ENCODE data around the gene CALD1.

CALD1 gene

DNA sequence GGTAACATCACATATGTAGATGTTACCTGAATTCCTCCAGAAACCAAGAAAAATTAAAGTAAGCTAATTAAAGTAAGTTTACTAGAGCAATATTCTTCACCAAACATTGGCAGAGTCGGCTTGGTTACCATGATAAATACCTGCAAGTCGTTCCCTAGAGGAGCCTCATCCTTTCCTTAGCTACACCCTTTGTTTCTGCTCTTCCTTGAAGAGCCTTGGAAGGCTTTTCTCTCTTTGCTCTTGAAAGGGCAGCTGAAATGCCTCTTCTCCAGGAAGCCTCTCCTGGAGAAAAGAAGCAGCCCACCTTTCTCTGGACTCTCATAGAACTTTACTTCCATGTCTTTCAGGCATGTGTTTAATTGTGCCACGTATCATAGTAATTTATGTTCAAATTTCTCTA, 34.9 kb upstream of the CALD1 start (continued):
- no peak for TF ChIP-seq POU6F1 (CRISPR knock-in tag; IDR thresholded peaks at IDR 0.05; ENCODE audit: borderline replicate concordance, low read depth)
- TF ChIP-seq ZNF70 (CRISPR knock-in tag; IDR thresholded peaks at IDR 0.05): no peak
- TF ChIP-seq BACH2 (CRISPR knock-in tag; IDR thresholded peaks at IDR 0.05; ENCODE audit: borderline replicate concordance): no peak

DNA sequence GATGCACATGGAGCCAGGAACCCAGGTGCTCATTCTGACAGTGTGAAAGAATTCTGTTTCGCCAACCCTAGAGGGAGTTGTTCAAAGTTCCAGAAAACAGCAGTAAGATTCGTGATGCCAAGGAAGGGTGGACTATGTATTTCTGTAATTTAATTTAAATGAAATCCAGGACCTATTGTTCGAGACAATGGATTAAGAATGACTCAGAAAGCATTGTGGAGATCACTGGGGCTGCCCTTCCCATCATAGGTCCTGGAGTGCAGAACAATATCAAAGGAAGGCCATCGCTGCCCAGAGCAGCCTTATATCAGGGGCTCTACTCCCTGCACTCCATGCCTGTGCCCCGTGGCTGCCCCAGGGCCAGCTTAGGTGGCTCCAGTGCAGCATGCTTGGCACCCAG, 32.1 kb upstream of the CALD1 start:
- ATAC-seq: no peak
- no peak for TF ChIP-seq PPARA (CRISPR knock-in tag; IDR thresholded peaks at IDR 0.05; ENCODE audit: borderline replicate concordance)
- no peak for TF ChIP-seq ZNF8 (CRISPR knock-in tag; IDR thresholded peaks at IDR 0.05)
- TF ChIP-seq, protein P1, sequence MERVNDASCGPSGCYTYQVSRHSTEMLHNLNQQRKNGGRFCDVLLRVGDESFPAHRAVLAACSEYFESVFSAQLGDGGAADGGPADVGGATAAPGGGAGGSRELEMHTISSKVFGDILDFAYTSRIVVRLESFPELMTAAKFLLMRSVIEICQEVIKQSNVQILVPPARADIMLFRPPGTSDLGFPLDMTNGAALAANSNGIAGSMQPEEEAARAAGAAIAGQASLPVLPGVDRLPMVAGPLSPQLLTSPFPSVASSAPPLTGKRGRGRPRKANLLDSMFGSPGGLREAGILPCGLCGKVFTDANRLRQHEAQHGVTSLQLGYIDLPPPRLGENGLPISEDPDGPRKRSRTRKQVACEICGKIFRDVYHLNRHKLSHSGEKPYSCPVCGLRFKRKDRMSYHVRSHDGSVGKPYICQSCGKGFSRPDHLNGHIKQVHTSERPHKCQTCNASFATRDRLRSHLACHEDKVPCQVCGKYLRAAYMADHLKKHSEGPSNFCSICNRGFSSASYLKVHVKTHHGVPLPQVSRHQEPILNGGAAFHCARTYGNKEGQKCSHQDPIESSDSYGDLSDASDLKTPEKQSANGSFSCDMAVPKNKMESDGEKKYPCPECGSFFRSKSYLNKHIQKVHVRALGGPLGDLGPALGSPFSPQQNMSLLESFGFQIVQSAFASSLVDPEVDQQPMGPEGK (CRISPR knock-in tag; IDR thresholded peaks at IDR 0.05; ENCODE audit: borderline replicate concordance): no peak
- TF ChIP-seq POU6F1 (CRISPR knock-in tag; IDR thresholded peaks at IDR 0.05; ENCODE audit: borderline replicate concordance, low read depth): no peak
- TF ChIP-seq BACH2 (CRISPR knock-in tag; IDR thresholded peaks at IDR 0.05; ENCODE audit: borderline replicate concordance): no peak
- no peak for TF ChIP-seq SNAI2 (CRISPR knock-in tag; IDR thresholded peaks at IDR 0.05)
- no peak for TF ChIP-seq ZFP30 (CRISPR knock-in tag; IDR thresholded peaks at IDR 0.05)
- no peak for TF ChIP-seq GLIS3 (CRISPR knock-in tag; IDR thresholded peaks at IDR 0.05)
- no peak for TF ChIP-seq ZNF565 (CRISPR knock-in tag; conservative IDR thresholded peaks at IDR 0.05; ENCODE audit: low read depth)
- no peak for TF ChIP-seq RARB (CRISPR knock-in tag; IDR thresholded peaks at IDR 0.05)
- TF ChIP-seq ESRRG (CRISPR knock-in tag; IDR thresholded peaks at IDR 0.05): no peak
- no peak for TF ChIP-seq CSRNP3 (CRISPR knock-in tag; IDR thresholded peaks at IDR 0.05)
- no peak for TF ChIP-seq ISL1 (CRISPR knock-in tag; IDR thresholded peaks at IDR 0.05)
- TF ChIP-seq ZNF70 (CRISPR knock-in tag; IDR thresholded peaks at IDR 0.05): no peak
- TF ChIP-seq ARNTL (CRISPR knock-in tag; IDR thresholded peaks at IDR 0.05; ENCODE audit: borderline replicate concordance, low read depth): no peak
- no peak for TF ChIP-seq OSR1 (CRISPR knock-in tag; IDR thresholded peaks at IDR 0.05)
- TF ChIP-seq ZC3H10 (CRISPR knock-in tag; IDR thresholded peaks at IDR 0.05): no peak

- TF ChIP-seq GLIS3 (CRISPR knock-in tag; IDR thresholded peaks at IDR 0.05) (no peak), CSRNP3 (CRISPR knock-in tag; IDR thresholded peaks at IDR 0.05) (no peak), ZFP3 (CRISPR knock-in tag; IDR thresholded peaks at IDR 0.05) (no peak), OSR1 (CRISPR knock-in tag; IDR thresholded peaks at IDR 0.05) (no peak), ZFP30 (CRISPR knock-in tag; IDR thresholded peaks at IDR 0.05) (no peak), ZNF70 (CRISPR knock-in tag; IDR thresholded peaks at IDR 0.05) (no peak), PPARA (CRISPR knock-in tag; IDR thresholded peaks at IDR 0.05; ENCODE audit: borderline replicate concordance) (no peak), BACH2 (CRISPR knock-in tag; IDR thresholded peaks at IDR 0.05; ENCODE audit: borderline replicate concordance) (no peak), ZNF565 (CRISPR knock-in tag; conservative IDR thresholded peaks at IDR 0.05; ENCODE audit: low read depth) (no peak), TOX (CRISPR knock-in tag; IDR thresholded peaks at IDR 0.05; ENCODE audit: borderline replicate concordance) (no peak), ISL1 (CRISPR knock-in tag; IDR thresholded peaks at IDR 0.05) (no peak), ZNF8 (CRISPR knock-in tag; IDR thresholded peaks at IDR 0.05) (no peak), TCF4 (CRISPR knock-in tag; IDR thresholded peaks at IDR 0.05; ENCODE audit: borderline replicate concordance) (no peak), ZC3H10 (CRISPR knock-in tag; IDR thresholded peaks at IDR 0.05) (no peak)
- TF ChIP-seq, protein P2, sequence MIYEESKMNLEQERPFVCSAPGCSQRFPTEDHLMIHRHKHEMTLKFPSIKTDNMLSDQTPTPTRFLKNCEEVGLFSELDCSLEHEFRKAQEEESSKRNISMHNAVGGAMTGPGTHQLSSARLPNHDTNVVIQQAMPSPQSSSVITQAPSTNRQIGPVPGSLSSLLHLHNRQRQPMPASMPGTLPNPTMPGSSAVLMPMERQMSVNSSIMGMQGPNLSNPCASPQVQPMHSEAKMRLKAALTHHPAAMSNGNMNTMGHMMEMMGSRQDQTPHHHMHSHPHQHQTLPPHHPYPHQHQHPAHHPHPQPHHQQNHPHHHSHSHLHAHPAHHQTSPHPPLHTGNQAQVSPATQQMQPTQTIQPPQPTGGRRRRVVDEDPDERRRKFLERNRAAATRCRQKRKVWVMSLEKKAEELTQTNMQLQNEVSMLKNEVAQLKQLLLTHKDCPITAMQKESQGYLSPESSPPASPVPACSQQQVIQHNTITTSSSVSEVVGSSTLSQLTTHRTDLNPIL (CRISPR knock-in tag; IDR thresholded peaks at IDR 0.05; ENCODE audit: low read depth): no peak
- TF ChIP-seq, protein P3, sequence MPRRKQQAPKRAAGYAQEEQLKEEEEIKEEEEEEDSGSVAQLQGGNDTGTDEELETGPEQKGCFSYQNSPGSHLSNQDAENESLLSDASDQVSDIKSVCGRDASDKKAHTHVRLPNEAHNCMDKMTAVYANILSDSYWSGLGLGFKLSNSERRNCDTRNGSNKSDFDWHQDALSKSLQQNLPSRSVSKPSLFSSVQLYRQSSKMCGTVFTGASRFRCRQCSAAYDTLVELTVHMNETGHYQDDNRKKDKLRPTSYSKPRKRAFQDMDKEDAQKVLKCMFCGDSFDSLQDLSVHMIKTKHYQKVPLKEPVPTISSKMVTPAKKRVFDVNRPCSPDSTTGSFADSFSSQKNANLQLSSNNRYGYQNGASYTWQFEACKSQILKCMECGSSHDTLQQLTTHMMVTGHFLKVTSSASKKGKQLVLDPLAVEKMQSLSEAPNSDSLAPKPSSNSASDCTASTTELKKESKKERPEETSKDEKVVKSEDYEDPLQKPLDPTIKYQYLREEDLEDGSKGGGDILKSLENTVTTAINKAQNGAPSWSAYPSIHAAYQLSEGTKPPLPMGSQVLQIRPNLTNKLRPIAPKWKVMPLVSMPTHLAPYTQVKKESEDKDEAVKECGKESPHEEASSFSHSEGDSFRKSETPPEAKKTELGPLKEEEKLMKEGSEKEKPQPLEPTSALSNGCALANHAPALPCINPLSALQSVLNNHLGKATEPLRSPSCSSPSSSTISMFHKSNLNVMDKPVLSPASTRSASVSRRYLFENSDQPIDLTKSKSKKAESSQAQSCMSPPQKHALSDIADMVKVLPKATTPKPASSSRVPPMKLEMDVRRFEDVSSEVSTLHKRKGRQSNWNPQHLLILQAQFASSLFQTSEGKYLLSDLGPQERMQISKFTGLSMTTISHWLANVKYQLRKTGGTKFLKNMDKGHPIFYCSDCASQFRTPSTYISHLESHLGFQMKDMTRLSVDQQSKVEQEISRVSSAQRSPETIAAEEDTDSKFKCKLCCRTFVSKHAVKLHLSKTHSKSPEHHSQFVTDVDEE (CRISPR knock-in tag; IDR thresholded peaks at IDR 0.05): no peak
- peak; percentile 70 for ATAC-seq
These were observed 29.1 kb upstream of the CALD1 start for GRCh38 chr7:134750083-134751062.

Data from SK-N-SH treated with all-trans-retinoic acid at 6 μM for 48 hours (cell line).